NB4 (cell line): ENCODE data around the gene CLASP1.

Source experiments
- DNase-seq: peaks from one replicate; pipeline ENCODE4 v3.0.0; 2010; ENCODE audit warnings: low read depth
- H3K4me3 ChIP-seq: one replicate; pipeline ENCODE4 v1.5.1; 2011; ENCODE audit warnings: mild to moderate bottlenecking, low read depth, low read length, moderate library complexity
- CTCF ChIP-seq: IDR thresholded peaks from one replicate; pipeline ENCODE4 v1.5.1; 2012; ENCODE audit warnings: low read depth, low read length
- MYC ChIP-seq: IDR thresholded peaks from 2 replicates; pipeline ENCODE4 v1.6.1; 2011; ENCODE audit warnings: low read depth, low read length
- POLR2A ChIP-seq: IDR thresholded peaks from 2 replicates; pipeline ENCODE4 v1.6.1; 2011; ENCODE audit warnings: mild to moderate bottlenecking; ENCODE audit not compliant: insufficient read length; ENCODE audit errors: extremely low read depth
- TF ChIP-seq, protein P1 (sequence below): IDR thresholded peaks from 2 replicates; pipeline ENCODE4 v1.6.1; 2011; ENCODE audit warnings: low read depth, low read length

Gene CLASP1

DNA sequence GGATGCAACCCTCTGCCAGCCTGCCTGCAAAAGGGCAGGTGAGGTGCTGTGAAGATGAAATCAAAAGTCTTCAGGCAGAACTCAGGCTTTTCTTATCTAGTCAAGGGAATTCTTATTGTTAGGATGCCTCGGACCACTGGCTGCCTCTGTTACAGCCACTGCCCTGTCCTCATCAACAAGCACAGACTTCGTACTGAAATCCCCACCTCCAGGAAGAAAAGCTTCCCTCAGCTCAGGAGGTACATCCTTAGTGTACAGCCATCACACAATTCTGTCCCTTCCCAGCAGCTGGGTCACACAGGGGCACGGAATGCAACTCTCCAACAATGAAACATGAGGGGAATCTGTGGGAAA is 128.6 kb downstream of the CLASP1 start:
- TF ChIP-seq POLR2A (no peak), CTCF (no peak), MYC (no peak)
- TF ChIP-seq, protein P1, sequence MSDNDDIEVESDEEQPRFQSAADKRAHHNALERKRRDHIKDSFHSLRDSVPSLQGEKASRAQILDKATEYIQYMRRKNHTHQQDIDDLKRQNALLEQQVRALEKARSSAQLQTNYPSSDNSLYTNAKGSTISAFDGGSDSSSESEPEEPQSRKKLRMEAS, result no peak
- DNase-seq, result no peak
- no peak overlapping the region for H3K4me3 ChIP-seq

- TF ChIP-seq POLR2A, result no peak
- TF ChIP-seq, protein P1, result no peak
- no peak for TF ChIP-seq CTCF
- TF ChIP-seq MYC, result no peak
- no peak for DNase-seq
- H3K4me3 ChIP-seq, result no peak overlapping the region
These were observed 129.3 kb downstream of the CLASP1 start for GRCh38 chr2:121519732-121520640.

- H3K4me3 ChIP-seq, result no peak overlapping the region
- TF ChIP-seq, protein P1, result no peak
- TF ChIP-seq POLR2A (no peak), MYC (no peak), CTCF (no peak)
- DNase-seq, result no peak
These were observed 130.1 kb downstream of the CLASP1 start for GRCh38 chr2:121519153-121519552.

DNA sequence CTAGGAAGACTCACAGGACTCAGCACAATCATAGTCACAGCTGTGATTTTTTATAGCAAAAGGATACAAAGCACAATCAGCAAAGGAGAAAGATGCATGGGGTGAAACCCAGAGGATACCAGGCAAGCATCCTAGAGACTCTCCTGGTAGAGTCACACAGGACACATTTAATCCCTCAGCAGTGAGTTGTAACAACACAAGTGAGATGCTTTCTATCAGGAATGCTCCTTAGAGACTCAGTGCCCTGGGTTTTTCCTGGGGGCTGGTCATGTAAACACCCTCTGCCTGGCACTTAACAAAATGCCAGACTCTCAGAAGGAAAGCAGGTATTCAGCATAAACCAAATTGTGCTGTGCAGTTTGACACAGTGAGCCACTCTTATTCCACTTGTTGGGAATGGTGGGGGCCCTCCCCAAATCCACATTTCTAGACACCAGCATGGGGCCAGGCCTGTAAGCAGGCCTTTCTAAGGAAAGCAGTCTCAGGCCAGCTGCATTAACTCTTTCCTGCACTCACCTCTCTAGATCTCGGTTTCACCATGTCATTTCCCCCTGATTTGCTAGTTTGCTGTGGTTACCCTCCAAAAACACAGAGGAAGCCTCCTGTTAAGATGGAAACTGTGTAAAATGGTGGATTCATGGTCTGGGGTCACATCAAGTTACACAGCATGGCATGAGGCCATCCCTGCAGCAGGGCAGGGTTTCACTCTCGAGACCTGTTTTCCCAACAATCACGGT is 135.5 kb downstream of the CLASP1 start:
- no peak overlapping the region for H3K4me3 ChIP-seq
- no peak for DNase-seq
- TF ChIP-seq POLR2A (no peak), CTCF (no peak), MYC (no peak)
- TF ChIP-seq, protein P1, result no peak

GRCh38 chr2:121510857-121511256 is 138.4 kb downstream of the CLASP1 start:
- TF ChIP-seq, protein P1, result no peak
- no peak for TF ChIP-seq MYC
- no peak for TF ChIP-seq CTCF
- no peak for TF ChIP-seq POLR2A
- no peak for DNase-seq
- no peak overlapping the region for H3K4me3 ChIP-seq
